Neural progenitor cell (in vitro differentiated cells): ENCODE results near the gene ALKAL2.

Experiments
- CTCF ChIP-seq: fragments of 200-600 bp; sonication (generic); IDR thresholded peaks from 2 replicates; pipeline ENCODE4 v1.5.1; 2017; ENCODE audit warnings: antibody characterized with exemption, mild to moderate bottlenecking
- EZH2 ChIP-seq: fragments of 200-600 bp; sonication (generic); IDR thresholded peaks from 2 replicates; pipeline ENCODE4 v1.6.1; 2017; ENCODE audit warnings: antibody characterized with exemption, mild to moderate bottlenecking, moderate library complexity
- EZH2phosphoT487 ChIP-seq: fragments of 200-600 bp; sonication (generic); IDR thresholded peaks from 2 replicates; pipeline ENCODE4 v1.6.1; 2017; ENCODE audit warnings: antibody characterized with exemption

DNA sequence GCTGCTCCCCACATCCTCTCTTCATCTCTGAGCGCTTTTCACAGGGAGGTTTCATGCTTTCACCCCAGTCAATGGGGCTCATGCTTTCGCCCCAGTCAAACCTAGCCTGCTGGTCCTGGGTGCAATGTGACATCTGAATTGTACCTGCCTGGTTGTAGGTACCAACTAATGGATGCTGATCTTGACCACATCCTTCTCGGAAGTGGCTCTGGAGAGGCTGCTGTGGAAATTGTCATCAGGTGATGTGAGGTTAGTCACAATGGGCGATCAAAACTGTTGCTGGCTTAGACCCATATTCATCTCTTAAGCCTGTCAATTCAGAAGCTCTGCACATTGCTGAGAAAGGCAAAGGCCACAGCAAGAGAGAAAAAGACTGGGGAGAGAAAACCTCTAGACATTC is 32.7 kb upstream of the ALKAL2 start:
- TF ChIP-seq CTCF (no peak), EZH2phosphoT487 (no peak), EZH2 (no peak)
